MM.1S (cell line): ENCODE measurements around the gene PHOX2A.

Source experiments
- EZH2 ChIP-seq: fragments of 300-600 bp; sonication (generic); optimal IDR thresholded peaks from 2 replicates; pipeline ENCODE3; 2017; ENCODE audit warnings: low read depth, mild to moderate bottlenecking, antibody characterized with exemption, low read length, mixed read lengths
- TF ChIP-seq, protein P1 (sequence below): fragments of 300-600 bp; sonication (generic); IDR thresholded peaks from 2 replicates; pipeline ENCODE4 v1.5.1; 2016; ENCODE audit warnings: antibody characterized with exemption, low read length, mixed read lengths

DNA sequence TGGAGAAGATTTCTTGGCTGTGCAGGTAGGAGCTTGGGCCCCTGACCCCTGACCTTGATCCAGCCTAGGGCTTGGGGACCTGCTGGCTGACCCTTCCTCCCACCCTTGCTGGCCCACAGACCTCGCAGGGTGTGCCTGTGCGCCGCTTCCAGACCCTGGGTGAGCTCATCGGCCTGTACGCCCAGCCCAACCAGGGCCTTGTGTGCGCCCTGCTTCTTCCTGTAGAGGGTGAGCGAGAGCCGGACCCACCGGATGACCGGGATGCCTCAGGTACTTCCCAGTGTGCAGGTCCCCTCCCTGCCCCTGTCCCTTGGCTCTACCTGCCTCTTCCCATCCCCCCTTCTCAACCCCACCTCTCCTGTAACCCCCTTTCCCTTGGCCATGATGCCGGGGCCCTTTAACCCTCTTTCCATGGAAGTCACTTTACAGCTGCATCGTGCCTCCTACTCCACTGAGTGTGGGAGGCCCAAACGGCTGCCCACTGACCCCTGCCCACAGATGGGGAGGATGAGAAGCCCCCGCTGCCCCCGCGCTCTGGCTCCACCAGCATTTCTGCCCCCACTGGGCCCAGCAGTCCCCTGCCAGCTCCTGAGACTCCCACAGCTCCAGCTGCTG, 15.6 kb downstream of the PHOX2A start:
- TF ChIP-seq, protein P1, sequence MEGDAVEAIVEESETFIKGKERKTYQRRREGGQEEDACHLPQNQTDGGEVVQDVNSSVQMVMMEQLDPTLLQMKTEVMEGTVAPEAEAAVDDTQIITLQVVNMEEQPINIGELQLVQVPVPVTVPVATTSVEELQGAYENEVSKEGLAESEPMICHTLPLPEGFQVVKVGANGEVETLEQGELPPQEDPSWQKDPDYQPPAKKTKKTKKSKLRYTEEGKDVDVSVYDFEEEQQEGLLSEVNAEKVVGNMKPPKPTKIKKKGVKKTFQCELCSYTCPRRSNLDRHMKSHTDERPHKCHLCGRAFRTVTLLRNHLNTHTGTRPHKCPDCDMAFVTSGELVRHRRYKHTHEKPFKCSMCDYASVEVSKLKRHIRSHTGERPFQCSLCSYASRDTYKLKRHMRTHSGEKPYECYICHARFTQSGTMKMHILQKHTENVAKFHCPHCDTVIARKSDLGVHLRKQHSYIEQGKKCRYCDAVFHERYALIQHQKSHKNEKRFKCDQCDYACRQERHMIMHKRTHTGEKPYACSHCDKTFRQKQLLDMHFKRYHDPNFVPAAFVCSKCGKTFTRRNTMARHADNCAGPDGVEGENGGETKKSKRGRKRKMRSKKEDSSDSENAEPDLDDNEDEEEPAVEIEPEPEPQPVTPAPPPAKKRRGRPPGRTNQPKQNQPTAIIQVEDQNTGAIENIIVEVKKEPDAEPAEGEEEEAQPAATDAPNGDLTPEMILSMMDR = no peak
- no peak for TF ChIP-seq EZH2
